Measurements from ENCODE around the gene SCN4A. TPM values are rescaled to one million over a fixed set of nuclear protein-coding genes. Genes with fewer than 3 reads are reported as not detected.
"Not testable (repeated sequence)": the region's sequence is repeated elsewhere in the genome, so short reads cannot be mapped to it uniquely, and the experiment has no call there.

Gene SCN4A
- total RNA-seq, 2 experiments from 2014 or later, result 0.14 to 0.31 TPM

GRCh38 chr17:63914471-63914870 lies 58.2 kb downstream of the SCN4A start:
- Mint-ChIP-seq H3K27ac (no peak overlapping the region), H3K9me3 (no peaks in the 10 kb centered on the region), H3K36me3 (no peaks in the 10 kb centered on the region), H3K27me3 (peaks cover 5% of the 10 kb centered on the region), H3K4me3 (no peak overlapping the region), H3K4me1 (peaks cover 4% of the 10 kb centered on the region)
- DNase-seq, result no peak

GRCh38 chr17:63911657-63912100 lies 61.0 kb downstream of the SCN4A start:
- no peaks in the 10 kb centered on the region for H3K4me1 Mint-ChIP-seq
- no peaks in the 10 kb centered on the region for H3K27me3 Mint-ChIP-seq
- H3K4me3 Mint-ChIP-seq, result no peak overlapping the region
- H3K9me3 Mint-ChIP-seq, result no peaks in the 10 kb centered on the region
- no peak overlapping the region for H3K27ac Mint-ChIP-seq
- peak; percentile 60 for DNase-seq
- H3K36me3 Mint-ChIP-seq, result no peaks in the 10 kb centered on the region

- no peaks in the 10 kb centered on the region for H3K36me3 Mint-ChIP-seq
- H3K4me3 Mint-ChIP-seq, result no peak within 1 kb of the TSS
- H3K9me3 Mint-ChIP-seq, result no peaks in the 10 kb centered on the region
- H3K27ac Mint-ChIP-seq, result no peak within 1 kb of the TSS
- H3K27me3 Mint-ChIP-seq, result no peaks in the 10 kb centered on the region
- no peaks in the 10 kb centered on the region for H3K4me1 Mint-ChIP-seq
- no peak for DNase-seq
Measured at GRCh38 chr17:63911041-63911635, 61.6 kb downstream of the SCN4A start, which contains the start of gene CSHL1. Gene CSHL1 (minus strand): TSS chr17:63911258. CDS start chr17:63911196, 62 bp downstream.

- H3K9me3 Mint-ChIP-seq, result no peaks in the 10 kb centered on the region
- H3K36me3 Mint-ChIP-seq, result no peaks in the 10 kb centered on the region
- H3K4me1 Mint-ChIP-seq, result no peaks in the 10 kb centered on the region
- H3K27me3 Mint-ChIP-seq, result no peaks in the 10 kb centered on the region
- no peak overlapping the region for H3K4me3 Mint-ChIP-seq
- no peak for DNase-seq
- H3K27ac Mint-ChIP-seq, result no peak overlapping the region
Measured at GRCh38 chr17:63910096-63910495, 62.6 kb downstream of the SCN4A start.

GRCh38 chr17:63909586-63909985 lies 63.1 kb downstream of the SCN4A start:
- H3K27me3 Mint-ChIP-seq, DNase-seq, H3K36me3 Mint-ChIP-seq, H3K4me3 Mint-ChIP-seq, H3K27ac Mint-ChIP-seq, H3K4me1 Mint-ChIP-seq, H3K9me3 Mint-ChIP-seq: not testable (repeated sequence)

GRCh38 chr17:63907161-63907778 lies 65.4 kb downstream of the SCN4A start:
- H3K9me3 Mint-ChIP-seq, DNase-seq, H3K4me1 Mint-ChIP-seq, H3K36me3 Mint-ChIP-seq, H3K4me3 Mint-ChIP-seq, H3K27ac Mint-ChIP-seq, H3K27me3 Mint-ChIP-seq: not testable (repeated sequence)

GRCh38 chr17:63904796-63905195 lies 67.9 kb downstream of the SCN4A start:
- H3K36me3 Mint-ChIP-seq, H3K4me3 Mint-ChIP-seq, H3K27ac Mint-ChIP-seq, H3K4me1 Mint-ChIP-seq, DNase-seq, H3K27me3 Mint-ChIP-seq, H3K9me3 Mint-ChIP-seq: not testable (repeated sequence)

- H3K4me3 Mint-ChIP-seq, H3K4me1 Mint-ChIP-seq, DNase-seq, H3K27me3 Mint-ChIP-seq, H3K36me3 Mint-ChIP-seq, H3K27ac Mint-ChIP-seq, H3K9me3 Mint-ChIP-seq: not testable (repeated sequence)
Measured at GRCh38 chr17:63903787-63904201, 68.9 kb downstream of the SCN4A start.

- not testable (repeated sequence) for H3K36me3 Mint-ChIP-seq, H3K4me3 Mint-ChIP-seq, H3K4me1 Mint-ChIP-seq, H3K9me3 Mint-ChIP-seq, H3K27ac Mint-ChIP-seq, H3K27me3 Mint-ChIP-seq, DNase-seq
Measured at GRCh38 chr17:63901971-63902370, 70.7 kb downstream of the SCN4A start.

- H3K27ac Mint-ChIP-seq, H3K4me1 Mint-ChIP-seq, H3K27me3 Mint-ChIP-seq, H3K4me3 Mint-ChIP-seq, H3K36me3 Mint-ChIP-seq, H3K9me3 Mint-ChIP-seq: not testable (repeated sequence)
- peak; percentile 27 for DNase-seq
Measured at GRCh38 chr17:63898899-63899798, 73.6 kb downstream of the SCN4A start.

GRCh38 chr17:63896524-63897354 lies 76.0 kb downstream of the SCN4A start, which contains the start of gene CSH1:
Gene CSH1 (minus strand): TSS chr17:63896574. CDS start chr17:63896511, 63 bp downstream.
- not testable (repeated sequence) for H3K9me3 Mint-ChIP-seq, H3K4me3 Mint-ChIP-seq, H3K4me1 Mint-ChIP-seq, DNase-seq, H3K36me3 Mint-ChIP-seq, H3K27ac Mint-ChIP-seq, H3K27me3 Mint-ChIP-seq

- H3K9me3 Mint-ChIP-seq, DNase-seq, H3K36me3 Mint-ChIP-seq, H3K4me1 Mint-ChIP-seq, H3K27me3 Mint-ChIP-seq, H3K4me3 Mint-ChIP-seq, H3K27ac Mint-ChIP-seq: not testable (repeated sequence)
Measured at GRCh38 chr17:63894821-63895220, 77.9 kb downstream of the SCN4A start.

- H3K4me1 Mint-ChIP-seq, DNase-seq, H3K9me3 Mint-ChIP-seq, H3K27ac Mint-ChIP-seq, H3K36me3 Mint-ChIP-seq, H3K27me3 Mint-ChIP-seq, H3K4me3 Mint-ChIP-seq: not testable (repeated sequence)
Measured at GRCh38 chr17:63894021-63894420, 78.7 kb downstream of the SCN4A start.

- not testable (repeated sequence) for H3K27me3 Mint-ChIP-seq, H3K9me3 Mint-ChIP-seq, H3K27ac Mint-ChIP-seq, H3K4me1 Mint-ChIP-seq, H3K36me3 Mint-ChIP-seq, DNase-seq, H3K4me3 Mint-ChIP-seq
Measured at GRCh38 chr17:63892316-63893037, 80.2 kb downstream of the SCN4A start.

Measured in activated naive CD8-positive, alpha-beta T cell treated with anti-CD3 and anti-CD28 coated beads for 36 hours (primary cell).